ENCODE measurements around the gene ABCG5. TPM values are rescaled to one million over a fixed set of nuclear protein-coding genes. Genes with fewer than 3 reads are reported as not detected.

ABCG5 gene
- polyA plus RNA-seq, 1 donor from 2014 or later: not detected

GRCh38 chr2:43852196-43852730 is 13.6 kb upstream of the ABCG5 start:
- H3K27ac Mint-ChIP-seq: no peak overlapping the region
- peaks cover 0 to 7% (median 6%) of the 10 kb centered on the region in 3 donors for H3K4me1 Mint-ChIP-seq
- peaks cover 17% of the 10 kb centered on the region for H3K27me3 Mint-ChIP-seq
- no peak overlapping the region for H3K4me3 Mint-ChIP-seq
- no peaks in the 10 kb centered on the region for H3K36me3 Mint-ChIP-seq
- H3K9me3 Mint-ChIP-seq: no peaks in the 10 kb centered on the region

GRCh38 chr2:43851011-43851980 is 12.7 kb upstream of the ABCG5 start:
- Mint-ChIP-seq H3K27ac (no peak overlapping the region), H3K4me3 (no peak overlapping the region), H3K9me3 (no peaks in the 10 kb centered on the region), H3K4me1 (peaks cover 0 to 7% (median 6%) of the 10 kb centered on the region in 3 donors), H3K27me3 (peaks cover 15% of the 10 kb centered on the region), H3K36me3 (no peaks in the 10 kb centered on the region)

- H3K27ac Mint-ChIP-seq: no peak overlapping the region
- H3K27me3 Mint-ChIP-seq: peaks cover 13% of the 10 kb centered on the region
- H3K4me3 Mint-ChIP-seq: peak overlapping the region in 1 of 4 donors; percentile 47
- no peaks in the 10 kb centered on the region for H3K36me3 Mint-ChIP-seq
- peaks cover 0 to 7% (median 6%) of the 10 kb centered on the region in 3 donors for H3K4me1 Mint-ChIP-seq
- no peaks in the 10 kb centered on the region for H3K9me3 Mint-ChIP-seq
These were observed 9.6 kb upstream of the ABCG5 start for GRCh38 chr2:43848214-43848613.

GRCh38 chr2:43846140-43846793 is 7.6 kb upstream of the ABCG5 start:
- no peak overlapping the region for H3K4me3 Mint-ChIP-seq
- H3K4me1 Mint-ChIP-seq: peaks cover 0 to 7% (median 6%) of the 10 kb centered on the region in 3 donors
- no peaks in the 10 kb centered on the region for H3K9me3 Mint-ChIP-seq
- no peak overlapping the region for H3K27ac Mint-ChIP-seq
- no peaks in the 10 kb centered on the region for H3K36me3 Mint-ChIP-seq
- peaks cover 6% of the 10 kb centered on the region for H3K27me3 Mint-ChIP-seq

- Mint-ChIP-seq H3K36me3 (no peaks in the 10 kb centered on the region), H3K4me1 (peaks cover 0 to 7% (median 6%) of the 10 kb centered on the region in 3 donors), H3K27ac (no peak overlapping the region), H3K27me3 (peaks cover 6% of the 10 kb centered on the region), H3K4me3 (no peak overlapping the region), H3K9me3 (no peaks in the 10 kb centered on the region)
These were observed 6.5 kb upstream of the ABCG5 start for GRCh38 chr2:43845181-43845580.

- Mint-ChIP-seq H3K27ac (no peak overlapping the region), H3K9me3 (no peaks in the 10 kb centered on the region), H3K4me3 (no peak overlapping the region), H3K36me3 (no peaks in the 10 kb centered on the region), H3K27me3 (peaks cover 8% of the 10 kb centered on the region), H3K4me1 (peaks cover 0 to under 1% (median 0%) of the 10 kb centered on the region in 3 donors)
These were observed 4.2 kb upstream of the ABCG5 start for GRCh38 chr2:43842866-43843226.

- Mint-ChIP-seq H3K4me3 (no peak overlapping the region), H3K27ac (no peak overlapping the region), H3K36me3 (no peaks in the 10 kb centered on the region), H3K9me3 (no peaks in the 10 kb centered on the region), H3K27me3 (peaks cover 9% of the 10 kb centered on the region), H3K4me1 (no peaks in the 10 kb centered on the region)
These were observed 3.6 kb upstream of the ABCG5 start for GRCh38 chr2:43841949-43842865.

- Mint-ChIP-seq H3K36me3 (no peaks in the 10 kb centered on the region), H3K27me3 (peaks cover 5% of the 10 kb centered on the region), H3K27ac (no peak overlapping the region), H3K4me3 (no peak overlapping the region), H3K9me3 (no peaks in the 10 kb centered on the region), H3K4me1 (no peaks in the 10 kb centered on the region)
These were observed 2.3 kb upstream of the ABCG5 start for GRCh38 chr2:43840965-43841364.

- no peaks in the 10 kb centered on the region for H3K4me1 Mint-ChIP-seq
- no peak overlapping the region for H3K27ac Mint-ChIP-seq
These were observed 1.3 kb upstream of the ABCG5 start for GRCh38 chr2:43839776-43840564.

GRCh38 chr2:43837831-43838559 is 644 bp downstream of the ABCG5 start:
- Mint-ChIP-seq H3K4me3 (no peak overlapping the region), H3K27me3 (peaks cover 7% of the 10 kb centered on the region)

More at GRCh38 chr2:43839776-43840564, 1.3 kb upstream of the ABCG5 start:
- peaks cover 7% of the 10 kb centered on the region for H3K27me3 Mint-ChIP-seq
- H3K4me3 Mint-ChIP-seq: no peak overlapping the region
- no peaks in the 10 kb centered on the region for H3K36me3 Mint-ChIP-seq
- H3K9me3 Mint-ChIP-seq: no peaks in the 10 kb centered on the region

GRCh38 chr2:43837033-43837432 is 1.6 kb downstream of the ABCG5 start:
- Mint-ChIP-seq H3K36me3 (no peaks in the 10 kb centered on the region), H3K27me3 (peaks cover 8% of the 10 kb centered on the region), H3K4me1 (no peaks in the 10 kb centered on the region), H3K4me3 (no peak overlapping the region), H3K9me3 (no peaks in the 10 kb centered on the region), H3K27ac (no peak overlapping the region)

More at GRCh38 chr2:43837831-43838559, 644 bp downstream of the ABCG5 start:
- Mint-ChIP-seq H3K4me1 (no peaks in the 10 kb centered on the region), H3K9me3 (no peaks in the 10 kb centered on the region), H3K27ac (no peak overlapping the region), H3K36me3 (no peaks in the 10 kb centered on the region)

GRCh38 chr2:43832457-43832856 is 6.2 kb downstream of the ABCG5 start:
- Mint-ChIP-seq H3K9me3 (no peaks in the 10 kb centered on the region), H3K36me3 (no peaks in the 10 kb centered on the region), H3K27ac (no peak overlapping the region), H3K4me3 (no peak overlapping the region), H3K27me3 (peaks cover 18% of the 10 kb centered on the region), H3K4me1 (peaks cover 0 to 3% (median 0%) of the 10 kb centered on the region in 3 donors)

GRCh38 chr2:43831543-43832294 is 6.9 kb downstream of the ABCG5 start:
- H3K4me3 Mint-ChIP-seq: no peak overlapping the region
- peaks cover 18% of the 10 kb centered on the region for H3K27me3 Mint-ChIP-seq
- no peaks in the 10 kb centered on the region for H3K36me3 Mint-ChIP-seq
- no peak overlapping the region for H3K27ac Mint-ChIP-seq
- H3K9me3 Mint-ChIP-seq: no peaks in the 10 kb centered on the region
- H3K4me1 Mint-ChIP-seq: peaks cover 0 to 3% (median 0%) of the 10 kb centered on the region in 3 donors
